HG03108 (cell line): ENCODE data around the gene ACBD4.

ENCODE experiments used
- ATAC-seq: cut with Tn5 transposase; IDR thresholded peaks from one replicate; pipeline ENCODE4 v1.9.1; 2021; ENCODE audit warnings: moderate library complexity; ENCODE audit not compliant: unreplicated experiment

ACBD4 gene

GRCh38 chr17:45104029-45104428 is 31.5 kb upstream of the ACBD4 start:
- ATAC-seq = no peak

GRCh38 chr17:45104497-45104896 is 31.0 kb upstream of the ACBD4 start:
- no peak for ATAC-seq

GRCh38 chr17:45104907-45105624 is 30.4 kb upstream of the ACBD4 start:
- ATAC-seq = no peak

GRCh38 chr17:45106096-45106495 is 29.4 kb upstream of the ACBD4 start:
- no peak for ATAC-seq

- no peak for ATAC-seq
Observed at GRCh38 chr17:45106582-45106981, 28.9 kb upstream of the ACBD4 start.

GRCh38 chr17:45107293-45108010 is 28.0 kb upstream of the ACBD4 start:
- ATAC-seq = no peak

- no peak for ATAC-seq
Observed at GRCh38 chr17:45108051-45108450, 27.4 kb upstream of the ACBD4 start.

- no peak for ATAC-seq
Observed at GRCh38 chr17:45108595-45109521, 26.6 kb upstream of the ACBD4 start.

GRCh38 chr17:45110676-45111611 is 24.5 kb upstream of the ACBD4 start:
- ATAC-seq = no peak

- no peak for ATAC-seq
Observed at GRCh38 chr17:45111850-45112249, 23.6 kb upstream of the ACBD4 start.

GRCh38 chr17:45112559-45113423 is 22.7 kb upstream of the ACBD4 start:
- ATAC-seq = no peak

- ATAC-seq = no peak
Observed at GRCh38 chr17:45113424-45113754, 22.1 kb upstream of the ACBD4 start.

GRCh38 chr17:45114117-45114932 is 21.2 kb upstream of the ACBD4 start:
- ATAC-seq = no peak

GRCh38 chr17:45115015-45115625 is 20.4 kb upstream of the ACBD4 start:
- ATAC-seq = no peak

GRCh38 chr17:45115871-45116270 is 19.6 kb upstream of the ACBD4 start:
- no peak for ATAC-seq

GRCh38 chr17:45116434-45117016 is 19.0 kb upstream of the ACBD4 start:
- no peak for ATAC-seq

- ATAC-seq = no peak
Observed at GRCh38 chr17:45117334-45117733, 18.2 kb upstream of the ACBD4 start.
